Osteocyte (in vitro differentiated cells): ENCODE results near the gene SHISA8. TPM values are rescaled to one million over a fixed set of nuclear protein-coding genes. Genes with fewer than 3 reads are reported as not detected.

ENCODE experiments used
- DNase-seq: peaks from one replicate; pipeline ENCODE4 v3.0.0; 2021; ENCODE audit warnings: mixed read lengths; ENCODE audit not compliant: unreplicated experiment; ENCODE audit errors: extremely low spot score
- H3K27ac Mint-ChIP-seq: one replicate; pipeline ENCODE4 v1.8.0; 2021; ENCODE audit warnings: mild to moderate bottlenecking, mixed read lengths; ENCODE audit not compliant: unreplicated experiment
- H3K27me3 Mint-ChIP-seq: one replicate; pipeline ENCODE4 v1.8.0; 2021; ENCODE audit warnings: mixed read lengths; ENCODE audit not compliant: unreplicated experiment
- H3K36me3 Mint-ChIP-seq: one replicate; pipeline ENCODE4 v1.8.0; 2021; ENCODE audit warnings: mixed read lengths; ENCODE audit not compliant: unreplicated experiment
- H3K4me1 Mint-ChIP-seq: one replicate; pipeline ENCODE4 v1.8.0; 2021; ENCODE audit warnings: mixed read lengths; ENCODE audit not compliant: unreplicated experiment
- H3K4me3 Mint-ChIP-seq: one replicate; pipeline ENCODE4 v1.8.0; 2021; ENCODE audit warnings: mild to moderate bottlenecking, moderate library complexity, mixed read lengths; ENCODE audit not compliant: unreplicated experiment
- H3K9me3 Mint-ChIP-seq: one replicate; pipeline ENCODE4 v1.8.0; 2021; ENCODE audit warnings: mixed read lengths; ENCODE audit not compliant: unreplicated experiment
- CTCF ChIP-seq: fragments of 200-600 bp; sonication (generic); IDR thresholded peaks from 2 replicates; pipeline ENCODE4 v1.5.0; 2021; ENCODE audit warnings: antibody characterized with exemption, mild to moderate bottlenecking, moderate library complexity
- total RNA-seq: library from RNA; stranded (reverse); gene quantifications from 2 replicates; pipeline ENCODE4 v1.2.1, GENCODE V29; 2021

The SHISA8 gene
- total RNA-seq, 1 donor from 2014 or later, result not detected

- Mint-ChIP-seq H3K4me3 (no peak overlapping the region), H3K9me3 (no peaks in the 10 kb centered on the region), H3K4me1 (peaks cover 24% of the 10 kb centered on the region), H3K27me3 (peaks cover 35% of the 10 kb centered on the region), H3K27ac (no peak overlapping the region), H3K36me3 (peaks cover 3% of the 10 kb centered on the region)
- no peak for TF ChIP-seq CTCF
- no peak for DNase-seq
These were observed 2.0 kb upstream of the SHISA8 start for GRCh38 chr22:41916745-41917358.

GRCh38 chr22:41915786-41916493 is 1.1 kb upstream of the SHISA8 start:
- no peak for TF ChIP-seq CTCF
- Mint-ChIP-seq H3K4me1 (peaks cover 28% of the 10 kb centered on the region), H3K9me3 (no peaks in the 10 kb centered on the region), H3K27me3 (peaks cover 42% of the 10 kb centered on the region), H3K4me3 (peak overlapping the region; percentile 47), H3K27ac (no peak overlapping the region), H3K36me3 (peaks cover 3% of the 10 kb centered on the region)
- DNase-seq, result no peak

- H3K9me3 Mint-ChIP-seq, result no peaks in the 10 kb centered on the region
- H3K4me1 Mint-ChIP-seq, result peaks cover 26% of the 10 kb centered on the region
- no peak for TF ChIP-seq CTCF
- no peak overlapping the region for H3K27ac Mint-ChIP-seq
- no peak overlapping the region for H3K4me3 Mint-ChIP-seq
- peaks cover 3% of the 10 kb centered on the region for H3K36me3 Mint-ChIP-seq
- peaks cover 42% of the 10 kb centered on the region for H3K27me3 Mint-ChIP-seq
- no peak for DNase-seq
These were observed 251 bp downstream of the SHISA8 start for GRCh38 chr22:41914611-41915034.

GRCh38 chr22:41913842-41914534 is 886 bp downstream of the SHISA8 start:
- no peak for DNase-seq
- Mint-ChIP-seq H3K36me3 (peaks cover 3% of the 10 kb centered on the region), H3K27me3 (peaks cover 42% of the 10 kb centered on the region), H3K9me3 (no peaks in the 10 kb centered on the region), H3K27ac (no peak overlapping the region), H3K4me3 (no peak overlapping the region), H3K4me1 (peaks cover 25% of the 10 kb centered on the region)
- TF ChIP-seq CTCF, result no peak
